Neural cell (in vitro differentiated cells): ENCODE measurements around the gene FOLR3. TPM values are rescaled to one million over a fixed set of nuclear protein-coding genes. Genes with fewer than 3 reads are reported as not detected.

Source experiments
- H2AFZ ChIP-seq: fragments of 200-600, 300-800 bp; sonication (generic), shearing (Covaris generic); 2 replicates; pipeline ENCODE4 v1.6.0; 2014; ENCODE audit warnings: low read depth, mild to moderate bottlenecking, antibody characterized with exemption, low read length, moderate library complexity
- H3F3A ChIP-seq: fragments of 200-600 bp; shearing (Covaris generic); 2 replicates; pipeline ENCODE4 v1.6.1; 2016; ENCODE audit warnings: mild to moderate bottlenecking, moderate library complexity, mixed read lengths, antibody characterized with exemption, low read length; ENCODE audit not compliant: insufficient read depth, poor library complexity, severe bottlenecking
- H3K27ac ChIP-seq: fragments of 200-600, 300-800 bp; sonication (generic), shearing (Covaris generic); 2 replicates; pipeline ENCODE4 v1.5.1; 2014; ENCODE audit warnings: mild to moderate bottlenecking, low read length, moderate library complexity
- H3K27me3 ChIP-seq: fragments of 300-800, 200-600 bp; sonication (generic), shearing (Covaris generic); 2 replicates; pipeline ENCODE4 v1.6.0; 2014; ENCODE audit warnings: mild to moderate bottlenecking, low read depth, low read length, moderate library complexity; ENCODE audit not compliant: insufficient read depth
- H3K36me3 ChIP-seq: fragments of 300-800, 200-600 bp; sonication (generic), shearing (Covaris generic); 2 replicates; pipeline ENCODE4 v1.5.1; 2014; ENCODE audit warnings: mild to moderate bottlenecking, antibody characterized with exemption, low read length, moderate library complexity; ENCODE audit not compliant: insufficient read depth
- H3K4me2 ChIP-seq: fragments of 300-800, 200-600 bp; sonication (generic), shearing (Covaris generic); 2 replicates; pipeline ENCODE4 v1.6.0; 2014; ENCODE audit warnings: mild to moderate bottlenecking, low read length
- H3K4me3 ChIP-seq: fragments of 300-800, 200-600 bp; sonication (generic), shearing (Covaris generic); 2 replicates; pipeline ENCODE4 v1.5.1; 2014; ENCODE audit warnings: mild to moderate bottlenecking, low read length, moderate library complexity
- H3K79me2 ChIP-seq: fragments of 200-600 bp; shearing (Covaris generic); replicated peaks from 2 replicates; pipeline ENCODE4 v1.6.0; 2014; ENCODE audit warnings: mild to moderate bottlenecking, low read length, moderate library complexity; ENCODE audit not compliant: insufficient read depth
- H3K9ac ChIP-seq: fragments of 300-800, 200-600 bp; sonication (generic), shearing (Covaris generic); 2 replicates; pipeline ENCODE4 v1.6.1; 2016; ENCODE audit warnings: mild to moderate bottlenecking, low read length, mixed read lengths
- H3K9me2 ChIP-seq: fragments of 200-600 bp; shearing (Covaris generic); 2 replicates; pipeline ENCODE4 v1.6.1; 2016; ENCODE audit warnings: mild to moderate bottlenecking, low read length, mixed read lengths; ENCODE audit not compliant: insufficient read depth
- H3K9me3 ChIP-seq: fragments of 200-600, 300-800 bp; sonication (generic), shearing (Covaris generic); 2 replicates; pipeline ENCODE4 v1.6.1; 2016; ENCODE audit warnings: mild to moderate bottlenecking, mixed run types, low read length, moderate library complexity, mixed read lengths
- H4K20me1 ChIP-seq: fragments of 200-600 bp; shearing (Covaris generic); 2 replicates; pipeline ENCODE4 v1.6.1; 2016; ENCODE audit warnings: mild to moderate bottlenecking, mixed run types; ENCODE audit not compliant: insufficient read depth
- EP300 ChIP-seq: fragments of 450-650 bp; conservative IDR thresholded peaks from 2 replicates; pipeline ENCODE4 v1.6.1; 2014; ENCODE audit warnings: antibody characterized with exemption, mild to moderate bottlenecking, moderate library complexity; ENCODE audit not compliant: poor library complexity, severe bottlenecking
- EZH2 ChIP-seq: fragments of 200-600, 300-800 bp; shearing (Covaris generic), sonication (generic); IDR thresholded peaks from 2 replicates; pipeline ENCODE4 v1.6.1; 2014; ENCODE audit warnings: antibody characterized with exemption, low read length, borderline replicate concordance, mild to moderate bottlenecking; ENCODE audit not compliant: insufficient read depth, poor library complexity, severe bottlenecking
- MXI1 ChIP-seq: fragments of 450-650 bp; conservative IDR thresholded peaks from 2 replicates; pipeline ENCODE4 v1.6.1; 2014; ENCODE audit warnings: antibody characterized with exemption, mild to moderate bottlenecking; ENCODE audit not compliant: poor library complexity, severe bottlenecking
- POLR2AphosphoS5 ChIP-seq: IDR thresholded peaks from 2 replicates; pipeline ENCODE4 v1.6.1; 2012
- RAD21 ChIP-seq: fragments of 450-650 bp; conservative IDR thresholded peaks from 2 replicates; pipeline ENCODE4 v1.6.1; 2014; ENCODE audit warnings: antibody characterized with exemption, mild to moderate bottlenecking, moderate library complexity
- SMC3 ChIP-seq: fragments of 450-650 bp; conservative IDR thresholded peaks from 2 replicates; pipeline ENCODE4 v1.6.1; 2014; ENCODE audit warnings: antibody characterized with exemption, mild to moderate bottlenecking, moderate library complexity; ENCODE audit not compliant: poor library complexity
- TAF1 ChIP-seq: IDR thresholded peaks from 2 replicates; pipeline ENCODE4 v1.6.1; 2012; ENCODE audit warnings: low read depth
- polyA plus RNA-seq: library from polyadenylated mRNA; depleted of rRNA; stranded (reverse); fragments of >200 nt; gene quantifications from 2 replicates; pipeline ENCODE4 v1.2.3, GENCODE V29; 2014
- TF ChIP-seq, protein P1 (sequence below): IDR thresholded peaks from 2 replicates; pipeline ENCODE4 v1.6.1; 2012; ENCODE audit warnings: borderline replicate concordance
- TF ChIP-seq, protein P2 (sequence below): fragments of 450-650 bp; IDR thresholded peaks from 2 replicates; pipeline ENCODE4 v1.5.1; 2014; ENCODE audit warnings: antibody characterized with exemption, mild to moderate bottlenecking, moderate library complexity; ENCODE audit not compliant: poor library complexity, severe bottlenecking

The FOLR3 gene
- polyA plus RNA-seq, 1 donor from 2014 or later: not detected

DNA sequence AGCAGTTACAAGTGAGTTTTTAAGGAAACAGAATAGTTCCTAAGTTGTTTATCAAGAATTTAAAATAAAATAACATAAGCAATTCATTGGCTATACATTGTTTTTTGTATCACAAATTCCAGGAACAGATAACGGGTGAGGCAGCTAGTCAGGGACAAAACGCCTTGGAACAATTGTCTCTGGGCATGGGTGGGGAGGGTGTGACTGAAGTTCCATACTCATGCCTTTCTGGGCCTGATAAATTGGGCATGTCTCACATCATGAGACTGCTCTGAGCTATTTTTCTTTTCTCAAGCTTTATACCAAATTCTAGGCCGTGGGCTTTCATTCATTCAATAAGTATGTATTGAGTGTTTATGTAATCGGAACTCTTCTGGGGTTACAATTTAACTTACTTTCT is 21.6 kb downstream of the FOLR3 start:
- Histone ChIP-seq H3K4me3 (no peak overlapping the region), H3K9ac (no peak overlapping the region), H3K79me2 (no peaks in the 10 kb centered on the region), H3F3A (no peaks in the 10 kb centered on the region), H3K27ac (no peak overlapping the region), H3K4me2 (no peak overlapping the region), H3K9me3 (no peaks in the 10 kb centered on the region), H2AFZ (no peak overlapping the region), H3K9me2 (no peaks in the 10 kb centered on the region), H3K27me3 (no peaks in the 10 kb centered on the region), H3K36me3 (no peaks in the 10 kb centered on the region), H4K20me1 (no peaks in the 10 kb centered on the region)
- TF ChIP-seq MXI1 (no peak), POLR2AphosphoS5 (no peak), SMC3 (no peak), TAF1 (no peak), EZH2 (no peak), EP300 (no peak), RAD21 (no peak)
- TF ChIP-seq, protein P1, sequence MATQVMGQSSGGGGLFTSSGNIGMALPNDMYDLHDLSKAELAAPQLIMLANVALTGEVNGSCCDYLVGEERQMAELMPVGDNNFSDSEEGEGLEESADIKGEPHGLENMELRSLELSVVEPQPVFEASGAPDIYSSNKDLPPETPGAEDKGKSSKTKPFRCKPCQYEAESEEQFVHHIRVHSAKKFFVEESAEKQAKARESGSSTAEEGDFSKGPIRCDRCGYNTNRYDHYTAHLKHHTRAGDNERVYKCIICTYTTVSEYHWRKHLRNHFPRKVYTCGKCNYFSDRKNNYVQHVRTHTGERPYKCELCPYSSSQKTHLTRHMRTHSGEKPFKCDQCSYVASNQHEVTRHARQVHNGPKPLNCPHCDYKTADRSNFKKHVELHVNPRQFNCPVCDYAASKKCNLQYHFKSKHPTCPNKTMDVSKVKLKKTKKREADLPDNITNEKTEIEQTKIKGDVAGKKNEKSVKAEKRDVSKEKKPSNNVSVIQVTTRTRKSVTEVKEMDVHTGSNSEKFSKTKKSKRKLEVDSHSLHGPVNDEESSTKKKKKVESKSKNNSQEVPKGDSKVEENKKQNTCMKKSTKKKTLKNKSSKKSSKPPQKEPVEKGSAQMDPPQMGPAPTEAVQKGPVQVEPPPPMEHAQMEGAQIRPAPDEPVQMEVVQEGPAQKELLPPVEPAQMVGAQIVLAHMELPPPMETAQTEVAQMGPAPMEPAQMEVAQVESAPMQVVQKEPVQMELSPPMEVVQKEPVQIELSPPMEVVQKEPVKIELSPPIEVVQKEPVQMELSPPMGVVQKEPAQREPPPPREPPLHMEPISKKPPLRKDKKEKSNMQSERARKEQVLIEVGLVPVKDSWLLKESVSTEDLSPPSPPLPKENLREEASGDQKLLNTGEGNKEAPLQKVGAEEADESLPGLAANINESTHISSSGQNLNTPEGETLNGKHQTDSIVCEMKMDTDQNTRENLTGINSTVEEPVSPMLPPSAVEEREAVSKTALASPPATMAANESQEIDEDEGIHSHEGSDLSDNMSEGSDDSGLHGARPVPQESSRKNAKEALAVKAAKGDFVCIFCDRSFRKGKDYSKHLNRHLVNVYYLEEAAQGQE: no peak
- TF ChIP-seq, protein P2, sequence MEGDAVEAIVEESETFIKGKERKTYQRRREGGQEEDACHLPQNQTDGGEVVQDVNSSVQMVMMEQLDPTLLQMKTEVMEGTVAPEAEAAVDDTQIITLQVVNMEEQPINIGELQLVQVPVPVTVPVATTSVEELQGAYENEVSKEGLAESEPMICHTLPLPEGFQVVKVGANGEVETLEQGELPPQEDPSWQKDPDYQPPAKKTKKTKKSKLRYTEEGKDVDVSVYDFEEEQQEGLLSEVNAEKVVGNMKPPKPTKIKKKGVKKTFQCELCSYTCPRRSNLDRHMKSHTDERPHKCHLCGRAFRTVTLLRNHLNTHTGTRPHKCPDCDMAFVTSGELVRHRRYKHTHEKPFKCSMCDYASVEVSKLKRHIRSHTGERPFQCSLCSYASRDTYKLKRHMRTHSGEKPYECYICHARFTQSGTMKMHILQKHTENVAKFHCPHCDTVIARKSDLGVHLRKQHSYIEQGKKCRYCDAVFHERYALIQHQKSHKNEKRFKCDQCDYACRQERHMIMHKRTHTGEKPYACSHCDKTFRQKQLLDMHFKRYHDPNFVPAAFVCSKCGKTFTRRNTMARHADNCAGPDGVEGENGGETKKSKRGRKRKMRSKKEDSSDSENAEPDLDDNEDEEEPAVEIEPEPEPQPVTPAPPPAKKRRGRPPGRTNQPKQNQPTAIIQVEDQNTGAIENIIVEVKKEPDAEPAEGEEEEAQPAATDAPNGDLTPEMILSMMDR: no peak

DNA sequence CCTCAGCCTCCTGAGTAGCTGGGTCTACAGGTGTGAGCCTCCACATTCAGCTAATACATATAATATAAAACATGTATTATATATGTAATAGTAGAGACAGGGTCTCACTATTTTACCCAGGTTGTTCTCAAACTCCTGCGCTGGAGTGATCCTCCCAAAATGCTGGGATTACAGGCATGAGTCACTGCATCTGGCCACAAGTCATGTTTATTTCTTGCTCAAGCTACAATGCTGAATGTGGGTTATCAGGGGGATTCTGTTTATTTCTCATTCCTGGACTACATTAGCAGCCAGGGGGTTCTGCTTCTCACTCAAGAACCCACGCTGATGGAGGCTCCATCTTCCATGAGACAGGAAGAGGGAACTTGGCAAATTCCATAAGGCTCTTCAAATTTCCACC is 24.8 kb downstream of the FOLR3 start:
- Histone ChIP-seq H3K27ac (no peak overlapping the region), H2AFZ (no peak overlapping the region), H3K9ac (no peak overlapping the region), H3K27me3 (no peaks in the 10 kb centered on the region), H3K36me3 (no peaks in the 10 kb centered on the region), H3K9me3 (no peaks in the 10 kb centered on the region), H3K9me2 (no peaks in the 10 kb centered on the region), H3K4me2 (no peak overlapping the region), H4K20me1 (no peaks in the 10 kb centered on the region), H3K79me2 (no peaks in the 10 kb centered on the region), H3K4me3 (no peak overlapping the region), H3F3A (no peaks in the 10 kb centered on the region)
- no peak for TF ChIP-seq TAF1
- TF ChIP-seq SMC3: no peak
- TF ChIP-seq MXI1: no peak
- no peak for TF ChIP-seq EZH2
- no peak for TF ChIP-seq RAD21
- TF ChIP-seq, protein P1: no peak
- TF ChIP-seq, protein P2: no peak
- TF ChIP-seq POLR2AphosphoS5: no peak
- no peak for TF ChIP-seq EP300
